Tongue (tissue), 2 donors: ENCODE data around the gene CES2. TPM values are rescaled to one million over a fixed set of nuclear protein-coding genes. Genes with fewer than 3 reads are reported as not detected.

Experiments used
- DNase-seq: peaks from one replicate; pipeline ENCODE4 v3.0.0-alpha.2; 2015
- total RNA-seq: library from RNA; depleted of rRNA; stranded (reverse); fragments of >200 nt; gene quantifications from one replicate; pipeline ENCODE4 v1.2.3, GENCODE V29; 2014

The CES2 gene
- total RNA-seq, 1 donor from 2014 or later, result 23.9 TPM

DNA sequence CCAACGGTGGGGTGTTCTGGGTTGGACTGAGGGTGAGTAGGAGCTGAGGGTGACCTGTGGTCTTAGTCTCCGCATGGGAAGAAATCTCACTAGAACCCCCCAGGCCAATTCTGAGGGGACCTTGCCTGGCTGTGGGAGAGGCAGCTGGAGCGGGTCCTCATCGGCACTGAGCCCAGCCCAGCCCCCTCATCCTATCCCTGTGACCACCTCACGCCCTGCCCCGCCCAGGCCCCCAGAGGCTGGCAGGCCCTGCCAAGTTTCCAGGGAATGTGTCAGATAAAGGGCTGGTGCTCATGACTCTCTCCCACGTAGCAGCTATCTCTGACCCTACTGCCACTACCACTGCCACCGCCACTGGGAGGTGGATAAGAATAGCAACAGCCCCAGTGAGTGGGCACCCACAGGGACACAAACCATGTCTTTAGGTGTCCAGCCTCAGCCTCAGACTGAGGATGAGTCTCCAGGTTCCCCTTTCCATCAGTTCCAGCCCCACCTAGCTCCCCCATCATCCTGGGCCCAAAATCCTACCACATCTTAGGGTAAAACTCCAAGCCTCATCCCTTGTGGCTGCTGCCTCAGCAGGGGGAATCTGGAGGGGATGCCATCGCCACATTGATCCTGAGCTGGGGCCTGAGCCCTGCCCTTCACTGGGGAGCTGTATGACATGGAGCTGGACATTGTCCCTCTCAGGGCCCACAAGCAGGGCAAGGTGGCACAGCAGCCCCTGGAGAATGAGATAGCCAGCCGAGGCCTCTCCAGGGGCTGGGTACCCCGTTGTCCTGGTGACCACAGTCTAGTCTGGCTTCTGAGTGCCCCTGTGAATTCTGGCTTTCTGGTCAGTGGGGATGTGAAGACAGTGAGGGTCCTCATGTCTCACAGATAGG is 31.5 kb upstream of the CES2 start:
- DNase-seq, result peak; percentile 63

DNA sequence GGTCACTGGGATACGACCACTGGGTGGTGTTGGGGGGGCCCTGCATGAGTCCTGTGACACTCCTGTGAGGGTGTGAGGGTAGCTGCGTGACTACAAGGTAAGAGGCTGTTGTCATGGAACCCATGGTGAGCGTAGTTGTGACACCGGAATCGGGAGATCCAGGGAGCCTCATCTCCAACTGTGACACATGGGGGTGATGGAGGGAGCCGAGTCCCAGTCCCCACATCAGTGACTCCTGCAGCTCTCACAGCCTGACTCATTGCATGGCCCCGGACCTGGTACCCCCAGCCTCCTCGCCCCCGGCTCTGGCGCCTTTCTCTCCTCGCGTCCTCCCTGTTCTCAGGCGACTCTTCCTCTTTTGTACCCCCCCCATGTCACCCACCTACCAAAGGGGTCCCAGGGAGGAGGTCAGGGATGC is 30.9 kb upstream of the CES2 start:
- no peak for DNase-seq

DNA sequence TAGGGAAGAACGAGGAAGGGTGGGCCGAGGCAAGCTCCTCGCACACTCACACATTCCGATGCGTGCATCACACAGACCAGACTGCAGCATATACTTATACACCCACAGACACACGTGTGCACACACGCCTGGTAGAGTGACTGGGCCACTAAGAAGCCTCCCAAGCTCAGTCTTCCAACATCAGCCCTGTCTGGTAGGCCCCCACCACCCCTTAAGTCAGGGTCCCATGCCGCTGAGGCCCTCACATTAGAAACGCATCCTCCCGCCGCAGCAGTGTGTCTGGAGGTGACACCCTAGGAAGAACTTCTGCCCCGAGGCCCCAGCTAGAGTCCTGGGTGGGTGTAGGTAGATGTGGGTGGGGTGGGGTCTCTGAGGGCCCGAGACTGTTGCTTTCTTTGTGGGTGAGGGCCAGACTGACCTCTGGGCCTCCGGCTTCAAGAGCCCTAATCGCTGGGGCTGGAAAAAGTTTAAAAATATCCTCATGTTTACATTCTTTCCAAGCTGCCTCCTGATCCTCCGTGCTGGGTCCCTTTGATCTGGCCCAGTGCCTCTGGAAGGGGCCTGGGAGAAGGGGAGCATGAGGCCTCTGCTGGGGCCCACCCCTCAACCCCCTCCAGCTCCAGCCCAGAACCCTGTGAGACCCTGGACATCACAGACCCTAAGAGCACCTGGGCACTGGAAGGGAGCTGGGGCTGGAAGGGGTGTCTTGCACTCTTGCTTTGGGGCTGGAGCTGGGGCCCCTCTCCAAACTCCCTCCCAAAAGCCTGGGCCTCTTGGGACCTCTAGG is 30.3 kb upstream of the CES2 start:
- no peak for DNase-seq

DNA sequence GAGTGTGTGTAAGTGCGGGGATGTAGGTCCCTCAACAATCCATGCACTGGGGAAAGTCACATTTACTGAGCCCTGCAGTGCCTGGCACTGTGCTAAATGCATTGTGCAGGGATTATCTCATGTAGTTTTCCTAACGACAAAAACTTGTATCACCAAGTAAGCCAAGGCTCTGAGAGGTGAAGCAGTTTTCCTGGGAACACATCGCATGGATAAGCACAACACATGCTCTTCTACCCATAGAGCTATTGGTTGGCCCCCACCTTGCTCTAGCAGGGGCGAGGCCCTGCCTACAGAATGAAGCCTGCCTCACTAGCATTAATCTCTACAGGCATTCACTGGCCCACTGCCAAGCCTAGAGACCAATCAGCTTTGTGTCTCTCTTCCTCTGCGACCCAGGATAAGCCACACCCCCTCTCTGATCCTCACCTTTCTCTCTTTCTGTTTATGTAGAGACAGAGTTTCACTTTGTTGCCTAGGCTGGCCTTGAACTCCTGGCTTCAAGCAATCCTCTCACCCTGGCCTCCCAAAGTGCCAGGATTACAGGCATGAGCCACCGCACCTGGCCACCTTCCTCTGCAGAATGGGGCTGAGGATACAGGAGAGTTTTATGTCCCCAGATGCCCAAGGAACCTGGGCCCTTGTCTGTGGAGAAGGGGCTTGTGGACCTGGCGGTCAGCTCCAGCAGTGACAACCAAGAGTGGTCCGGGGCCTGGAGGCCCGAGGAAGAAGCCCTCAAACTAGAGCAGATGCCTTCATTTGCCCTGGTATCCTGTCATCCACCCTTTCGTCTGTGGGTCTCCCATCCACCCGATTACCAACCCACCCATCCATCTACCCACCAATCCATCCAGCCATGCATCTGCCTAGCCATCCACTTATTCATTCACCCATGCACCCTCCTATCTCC is 29.4 kb upstream of the CES2 start:
- peak; percentile 79 for DNase-seq

DNA sequence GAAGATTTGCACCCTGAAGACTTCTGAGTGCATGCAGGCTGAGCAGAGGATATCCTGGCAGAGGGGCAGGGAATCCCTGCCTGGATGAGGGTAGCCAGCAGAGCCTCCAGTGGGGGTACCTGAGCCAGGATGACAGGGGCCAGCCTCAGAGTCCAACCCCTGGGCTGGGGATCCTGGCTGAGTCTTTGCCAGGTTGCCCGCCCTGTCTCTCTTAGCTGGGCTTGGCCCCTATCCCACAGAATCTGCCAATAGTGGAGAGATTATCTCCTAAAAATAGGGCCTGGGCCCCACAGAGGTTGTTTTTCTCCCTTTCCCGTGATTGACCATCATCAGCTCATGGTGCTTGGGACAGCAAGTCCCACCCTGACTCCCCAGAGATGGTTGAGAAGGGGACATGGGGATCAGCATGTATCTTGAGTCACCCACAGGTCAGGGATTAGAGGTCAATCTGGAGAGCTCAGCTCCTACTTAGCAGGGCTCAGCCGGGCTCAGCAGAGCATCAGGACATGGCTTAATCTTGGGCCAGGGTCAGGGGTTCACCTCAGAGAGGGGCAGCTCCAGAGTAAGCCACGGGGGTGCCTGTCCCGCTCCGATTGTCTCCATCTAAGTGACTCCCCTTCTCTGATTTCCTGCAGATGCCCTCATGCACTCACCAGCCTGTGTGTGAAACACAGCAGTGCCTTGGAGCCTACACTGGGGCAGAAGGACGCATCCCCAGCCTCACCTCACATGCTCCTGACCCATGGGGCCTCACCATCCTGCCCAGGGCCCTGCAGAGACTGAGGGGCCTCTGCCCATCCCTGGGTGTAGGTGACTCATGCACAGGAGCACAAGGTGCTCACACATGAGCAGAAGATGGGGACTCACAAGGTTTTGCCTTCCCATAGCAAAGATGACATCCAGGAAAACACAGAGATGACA is 28.1 kb upstream of the CES2 start:
- DNase-seq, result no peak

DNA sequence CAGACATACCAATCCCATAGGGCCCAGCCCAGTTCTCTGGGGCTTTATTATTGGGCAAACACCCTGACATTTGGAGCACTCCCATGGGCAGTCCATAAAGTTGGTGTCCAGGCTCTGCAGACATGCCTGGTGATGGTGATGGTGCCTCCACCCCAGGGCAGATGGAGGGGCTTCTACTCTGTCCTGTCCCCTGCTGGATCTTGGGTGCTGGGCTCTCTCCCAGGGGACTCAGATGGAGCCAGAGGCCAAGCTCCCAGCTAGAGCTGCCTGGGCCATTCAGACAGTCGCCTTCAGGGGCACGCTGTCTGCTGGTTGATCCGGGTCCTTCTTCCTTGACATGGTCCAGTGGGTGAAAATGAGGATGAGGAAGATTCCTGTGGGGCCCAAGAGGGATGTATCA is 27.2 kb upstream of the CES2 start:
- no peak for DNase-seq

DNA sequence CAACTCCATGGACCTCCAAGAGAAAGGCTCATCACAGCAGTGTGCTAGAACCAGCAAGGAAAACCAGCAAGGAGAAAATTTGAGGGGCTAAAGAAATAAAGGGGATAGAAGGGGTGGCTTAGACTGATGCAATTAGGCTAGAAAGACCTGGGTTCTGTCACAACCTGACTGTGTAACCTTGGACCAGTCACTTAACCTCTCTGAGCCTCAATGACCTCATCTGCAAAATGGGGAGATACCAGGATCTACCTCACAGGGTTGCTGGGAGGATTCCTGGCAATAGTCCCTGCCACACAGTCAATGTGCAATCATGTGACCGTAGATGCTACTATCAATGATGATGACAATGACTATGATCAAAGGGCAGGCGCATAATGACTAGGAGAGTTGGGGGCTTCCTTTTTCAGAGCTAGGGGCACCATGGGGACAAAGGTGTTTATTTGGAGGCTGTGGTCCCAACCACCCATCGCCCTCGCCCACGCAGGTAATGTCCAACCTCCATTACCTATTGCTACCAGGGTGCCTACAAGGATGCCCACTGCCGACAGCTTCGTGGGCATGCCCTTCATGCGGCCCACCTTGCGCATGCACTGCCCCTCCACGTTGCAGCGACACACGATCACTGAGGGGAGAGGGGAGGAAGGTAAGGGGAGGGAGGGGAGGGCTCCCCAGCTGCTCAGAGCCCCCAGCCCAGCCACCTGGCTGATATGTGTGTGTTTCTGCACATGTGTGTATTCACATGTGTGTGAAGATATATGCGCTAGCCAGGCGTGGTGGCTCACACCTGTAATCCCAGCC is 26.4 kb upstream of the CES2 start:
- DNase-seq, result no peak

DNA sequence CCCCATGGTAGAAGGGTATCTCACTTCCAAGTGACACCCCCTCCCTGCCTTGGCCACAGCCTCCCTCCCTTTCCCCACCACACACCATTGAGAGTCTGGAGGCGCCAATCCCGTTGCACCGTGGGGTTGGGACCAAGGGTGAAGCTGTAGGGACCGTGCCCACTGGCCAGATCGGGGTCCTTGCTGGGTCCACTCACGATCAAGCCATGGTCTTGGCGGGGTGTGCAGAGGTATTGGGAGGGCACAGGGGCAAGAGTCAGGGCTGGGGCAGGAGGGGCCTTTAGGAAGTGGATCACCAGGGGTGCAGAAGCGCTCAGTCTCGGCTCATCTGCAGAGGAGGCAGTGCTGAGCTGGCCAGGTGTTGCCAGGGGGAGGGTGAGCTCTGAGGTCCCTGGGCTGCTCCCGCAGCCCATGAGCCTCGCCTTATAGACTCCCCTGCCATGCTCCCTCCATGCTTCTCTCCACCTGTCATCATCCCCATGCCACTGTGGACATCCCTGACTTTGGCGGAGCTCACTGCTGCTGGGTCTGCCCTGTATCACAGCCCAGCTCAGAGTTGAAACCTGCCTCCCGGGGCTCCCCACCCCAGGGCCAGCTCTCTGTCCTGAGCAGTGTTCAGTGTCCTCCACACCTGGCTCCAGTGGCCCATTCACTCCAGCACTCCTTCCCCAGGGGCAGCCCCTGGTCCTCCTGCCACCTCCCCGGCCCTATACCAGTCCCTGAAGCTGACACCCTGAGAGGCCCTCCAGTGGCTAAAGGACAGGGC is 25.0 kb upstream of the CES2 start:
- no peak for DNase-seq

DNA sequence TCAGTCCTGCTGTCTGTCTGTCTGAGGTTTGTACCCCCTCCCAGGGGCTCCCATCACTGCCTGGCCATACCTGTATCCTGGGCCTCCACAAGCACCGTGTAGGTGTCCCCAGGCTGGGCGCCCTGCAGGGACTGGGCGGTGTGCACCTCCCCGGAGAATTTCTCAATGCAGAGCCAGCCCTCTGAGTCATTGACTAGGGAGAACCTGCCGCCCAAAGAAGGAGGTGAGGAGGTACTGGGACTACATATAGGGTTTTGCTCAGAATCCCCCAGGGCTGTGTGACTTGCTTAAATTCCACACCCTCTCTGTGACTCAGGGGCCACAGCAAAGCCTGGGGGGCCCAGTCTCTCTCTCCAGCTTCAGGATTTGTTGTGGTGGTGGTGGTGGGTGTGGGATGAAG is 24.2 kb upstream of the CES2 start:
- DNase-seq, result no peak

DNA sequence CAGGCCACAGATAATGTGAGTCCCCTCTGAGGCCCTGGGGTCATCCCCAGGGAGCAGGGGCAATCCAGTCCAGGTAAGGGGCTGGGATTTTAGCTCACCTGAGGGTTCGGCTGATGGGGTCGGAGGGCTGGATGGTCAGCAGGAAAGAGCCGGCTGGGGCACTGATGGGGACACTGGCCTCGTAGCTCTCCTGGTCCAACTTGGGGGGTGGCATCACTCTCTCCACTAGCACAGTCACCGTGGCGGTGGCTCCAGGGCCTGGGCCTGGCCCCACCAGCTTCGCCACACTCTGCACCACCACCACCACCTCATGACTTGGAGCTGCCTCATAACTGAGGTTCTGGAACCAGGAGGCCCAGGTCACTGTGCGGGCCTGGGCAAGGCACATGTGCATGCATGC is 23.5 kb upstream of the CES2 start:
- no peak for DNase-seq

DNA sequence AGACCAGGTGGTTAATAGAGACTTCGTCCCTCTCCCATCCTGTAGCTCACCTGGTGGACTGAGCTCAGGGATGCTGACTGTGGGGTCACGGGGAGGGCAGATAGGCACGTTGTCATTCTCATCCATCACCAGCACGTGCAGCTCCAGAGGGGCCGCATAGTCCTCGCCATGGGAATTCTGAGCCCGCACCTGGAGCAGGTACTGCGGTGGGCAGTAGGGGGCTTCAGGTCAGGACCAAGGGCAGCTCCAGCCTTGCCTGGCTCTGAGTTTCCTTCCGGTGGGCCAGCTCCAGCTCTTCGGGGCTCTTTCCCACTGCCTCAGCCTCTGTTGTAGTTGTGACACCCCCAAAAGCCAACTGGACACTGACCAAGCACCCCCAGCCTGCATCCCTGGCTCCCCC is 22.2 kb upstream of the CES2 start:
- no peak for DNase-seq

DNA sequence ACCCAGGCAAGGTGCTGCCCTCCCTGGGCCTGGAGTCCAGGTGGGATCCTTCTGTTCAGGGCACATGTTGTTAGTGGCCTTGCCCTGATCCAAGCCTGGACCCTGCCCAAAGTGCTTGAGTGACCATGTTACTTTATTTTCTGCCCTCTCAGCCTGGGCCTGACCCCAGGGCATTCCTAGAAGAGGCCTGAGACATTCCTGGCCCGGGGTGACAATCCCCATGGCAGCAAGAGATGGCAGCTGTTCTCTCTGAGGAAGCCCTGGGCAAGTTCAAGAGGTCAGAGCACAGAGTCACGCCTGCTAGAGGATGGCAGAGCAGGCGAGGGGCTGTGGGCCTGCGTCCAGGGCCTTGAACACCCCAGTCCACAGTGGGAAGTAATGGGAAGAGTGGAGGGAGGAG is 21.6 kb upstream of the CES2 start:
- DNase-seq, result no peak

DNA sequence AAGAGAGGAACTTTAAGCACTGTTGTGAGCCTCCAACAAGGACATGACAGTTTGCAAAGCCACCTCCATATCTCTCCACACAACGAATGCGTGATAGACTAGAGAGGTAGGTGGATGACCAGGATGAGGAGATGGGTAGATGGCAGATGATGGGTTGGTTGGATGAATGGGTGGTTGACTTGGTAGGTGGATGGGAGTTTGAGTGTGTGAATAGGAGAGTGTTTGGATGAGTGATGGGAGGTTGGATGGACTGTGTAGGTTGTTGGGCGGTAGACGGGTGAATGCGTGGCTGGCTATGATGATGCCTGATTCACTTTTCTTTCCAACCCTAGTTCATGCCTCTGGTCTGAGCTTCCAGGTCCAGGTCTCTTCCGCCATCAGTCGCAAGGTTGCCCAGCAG is 20.8 kb upstream of the CES2 start:
- no peak for DNase-seq

DNA sequence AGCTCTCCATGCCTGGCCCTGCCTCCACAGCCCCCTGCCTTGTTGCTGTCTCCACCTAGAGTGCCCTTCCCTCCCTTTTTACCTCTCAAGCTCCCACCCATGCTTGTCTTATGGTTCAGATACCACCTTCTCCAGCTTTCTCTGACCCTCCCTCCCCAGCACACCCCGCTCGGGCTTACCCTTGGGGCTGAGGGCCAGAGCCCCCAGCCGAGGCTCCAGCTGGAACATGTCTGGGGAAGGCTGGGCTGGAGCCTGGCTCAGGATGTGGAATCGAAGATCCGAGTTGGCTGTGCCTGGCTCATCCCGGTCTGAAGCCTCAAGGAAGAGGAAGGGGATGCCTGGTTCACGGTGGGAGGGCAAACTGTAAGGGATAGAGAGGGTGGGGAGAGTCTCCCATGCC is 20.3 kb upstream of the CES2 start:
- DNase-seq, result no peak

DNA sequence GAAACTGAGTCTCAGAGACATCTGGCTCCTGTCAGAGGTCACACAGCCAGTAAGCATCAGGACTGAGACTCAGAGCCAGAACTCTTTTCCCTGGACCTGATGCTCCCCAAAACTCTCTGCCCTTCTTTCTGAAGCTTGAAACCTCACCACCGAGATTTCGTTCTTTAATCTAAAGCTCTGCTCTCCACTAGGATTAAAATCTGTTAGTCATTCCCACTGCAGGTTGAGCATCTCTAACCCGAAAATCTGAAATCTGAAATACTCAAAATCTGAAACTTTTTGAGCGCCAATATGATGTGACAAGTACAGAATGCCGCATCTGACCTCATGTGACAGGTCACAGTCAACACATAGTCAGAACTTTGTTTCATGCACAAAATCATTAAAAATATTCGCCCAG is 18.8 kb upstream of the CES2 start:
- DNase-seq, result no peak

DNA sequence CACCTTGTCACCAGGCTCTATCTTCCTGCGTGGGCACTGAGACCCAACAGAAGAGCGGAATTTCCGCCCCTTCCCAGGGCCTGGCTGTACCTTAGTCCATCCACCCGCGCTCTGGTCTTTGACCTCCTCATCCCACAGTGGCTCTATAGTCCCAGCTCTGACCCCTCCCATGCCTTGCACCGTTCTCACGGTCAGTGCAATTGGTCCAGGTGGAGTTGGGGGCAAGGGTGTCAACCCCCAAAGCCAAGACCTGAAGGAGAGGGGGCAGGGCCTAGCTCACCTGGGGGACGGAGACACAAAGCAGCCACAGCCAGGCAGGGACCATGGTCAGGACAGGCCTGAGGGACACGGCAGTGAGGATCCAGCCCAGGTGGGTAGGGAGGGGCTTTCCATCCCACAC is 17.6 kb upstream of the CES2 start:
- no peak for DNase-seq

DNA sequence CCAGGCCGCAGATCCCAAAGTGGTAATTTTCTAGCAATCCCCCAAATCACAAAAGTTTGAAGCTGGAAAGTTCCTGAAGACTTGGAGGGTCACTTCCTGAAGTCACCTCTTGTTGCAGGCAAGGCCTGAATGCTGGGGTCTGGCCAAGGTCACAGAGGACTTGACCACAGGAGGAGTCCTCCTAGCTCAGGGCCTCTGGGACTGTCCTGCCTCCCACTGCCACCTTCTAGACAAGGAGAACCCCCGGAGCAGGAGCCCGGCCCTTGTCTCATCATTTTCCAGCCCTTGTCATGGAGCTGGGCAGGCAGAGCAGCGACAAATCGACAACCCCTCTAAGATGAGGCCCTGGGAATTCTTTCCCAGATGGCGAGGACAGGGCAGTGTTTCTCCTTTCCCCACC is 17.0 kb upstream of the CES2 start:
- no peak for DNase-seq

DNA sequence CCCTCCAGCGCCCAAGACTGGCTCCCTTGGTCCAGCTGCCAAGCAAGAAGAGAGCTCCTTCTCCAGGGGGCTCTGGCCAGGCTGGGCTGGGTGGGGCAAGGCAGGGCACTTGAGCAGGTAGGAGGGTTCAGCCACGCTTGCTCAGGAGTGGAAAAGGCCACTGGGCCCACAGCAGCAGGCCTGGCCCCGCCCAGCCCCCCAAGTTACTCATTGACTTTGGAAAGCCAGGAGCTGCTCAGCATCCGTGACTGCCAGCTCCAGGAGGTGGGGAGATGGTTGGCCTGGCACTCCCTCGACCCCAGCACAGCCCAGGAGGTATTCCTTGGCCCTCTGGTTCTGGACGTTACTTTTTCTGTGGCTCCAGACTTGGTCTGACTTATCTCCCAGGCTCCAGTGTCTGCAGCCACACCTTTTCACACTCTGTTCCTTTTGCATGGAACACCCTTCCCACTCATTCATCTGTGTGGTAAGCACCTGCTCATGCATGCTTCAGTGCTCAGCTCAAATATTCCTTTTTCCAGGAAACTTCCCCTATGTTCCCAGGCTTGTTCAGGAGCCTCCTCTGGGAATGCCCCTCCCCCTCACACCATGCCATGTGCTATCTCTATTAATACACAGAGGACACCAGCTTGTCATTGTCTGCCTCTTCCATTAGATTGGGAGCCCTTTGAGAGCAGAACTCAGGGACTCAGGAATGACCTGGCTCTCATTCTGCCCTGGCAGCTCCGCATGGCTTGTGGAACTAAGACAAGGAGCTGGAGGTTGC is 16.3 kb upstream of the CES2 start, which contains the start of gene CDH16:
TSS of gene CDH16 (minus strand) at position 83 of the 766 bp plus-strand sequence. CDS start 820 bp downstream, outside the sequence.
- no peak for DNase-seq
